SK-N-SH treated with all-trans-retinoic acid at 6 μM for 48 hours (cell line): Measurements from ENCODE around the gene RING1.

Source experiments
- ARNTL ChIP-seq: fragments of 450-650 bp; formaldehyde crosslinking; IDR thresholded peaks from 2 replicates; pipeline ENCODE4 v1.5.0; 2020; ENCODE audit warnings: low read depth, mild to moderate bottlenecking, moderate library complexity, borderline replicate concordance
- CSDC2 ChIP-seq: fragments of 250-450 bp; sonication (Bioruptor Pico); IDR thresholded peaks from 2 replicates; pipeline ENCODE4 v1.5.0; 2020; ENCODE audit warnings: mild to moderate bottlenecking, moderate library complexity
- OSR1 ChIP-seq: fragments of 250-450 bp; sonication (Bioruptor Pico); IDR thresholded peaks from 2 replicates; pipeline ENCODE4 v1.8.0; 2022; ENCODE audit warnings: moderate library complexity, mild to moderate bottlenecking, inconsistent platforms
- RARB ChIP-seq: fragments of 250-450 bp; sonication (Bioruptor Pico); IDR thresholded peaks from 2 replicates; pipeline ENCODE4 v1.8.0; 2021; ENCODE audit warnings: mild to moderate bottlenecking, moderate library complexity
- SNAI2 ChIP-seq: fragments of 250-450 bp; sonication (Bioruptor Pico); IDR thresholded peaks from 2 replicates; pipeline ENCODE4 v1.5.0; 2020; ENCODE audit warnings: mild to moderate bottlenecking, moderate library complexity
- TOX ChIP-seq: fragments of 250-450 bp; sonication (Bioruptor Pico); IDR thresholded peaks from 2 replicates; pipeline ENCODE4 v1.8.0; 2021; ENCODE audit warnings: mild to moderate bottlenecking, moderate library complexity, borderline replicate concordance
- ZFP3 ChIP-seq: fragments of 250-450 bp; sonication (Bioruptor Pico); IDR thresholded peaks from 2 replicates; pipeline ENCODE4 v1.5.0; 2020; ENCODE audit warnings: mild to moderate bottlenecking, moderate library complexity
- ZFP30 ChIP-seq: fragments of 450-650 bp; formaldehyde crosslinking; IDR thresholded peaks from 2 replicates; pipeline ENCODE4 v1.5.0; 2022; ENCODE audit warnings: mild to moderate bottlenecking, moderate library complexity
- ZNF70 ChIP-seq: fragments of 450-650 bp; formaldehyde crosslinking; IDR thresholded peaks from 2 replicates; pipeline ENCODE4 v1.5.0; 2020; ENCODE audit warnings: mild to moderate bottlenecking, moderate library complexity
- ZNF8 ChIP-seq: fragments of 450-650 bp; formaldehyde crosslinking; IDR thresholded peaks from 2 replicates; pipeline ENCODE4 v1.5.0; 2020; ENCODE audit warnings: mild to moderate bottlenecking, moderate library complexity
- TF ChIP-seq, protein P1 (sequence below): fragments of 250-450 bp; sonication (Bioruptor Pico); IDR thresholded peaks from 2 replicates; pipeline ENCODE4 v1.5.1; 2021; ENCODE audit warnings: mild to moderate bottlenecking, moderate library complexity
- TF ChIP-seq, protein P2 (sequence below): fragments of 250-450 bp; sonication (Bioruptor Pico); IDR thresholded peaks from 2 replicates; pipeline ENCODE4 v1.8.0; 2020; ENCODE audit warnings: mild to moderate bottlenecking, moderate library complexity, borderline replicate concordance
- TF ChIP-seq, protein P3 (sequence below): fragments of 250-450 bp; sonication (Bioruptor Pico); IDR thresholded peaks from 2 replicates; pipeline ENCODE4 v1.5.0; 2020; ENCODE audit warnings: mild to moderate bottlenecking, moderate library complexity
- TF ChIP-seq, protein P4 (sequence below): fragments of 250-450 bp; sonication (Bioruptor Pico); IDR thresholded peaks from 2 replicates; pipeline ENCODE4 v1.5.1; 2020; ENCODE audit warnings: low read depth, mild to moderate bottlenecking, moderate library complexity

DNA sequence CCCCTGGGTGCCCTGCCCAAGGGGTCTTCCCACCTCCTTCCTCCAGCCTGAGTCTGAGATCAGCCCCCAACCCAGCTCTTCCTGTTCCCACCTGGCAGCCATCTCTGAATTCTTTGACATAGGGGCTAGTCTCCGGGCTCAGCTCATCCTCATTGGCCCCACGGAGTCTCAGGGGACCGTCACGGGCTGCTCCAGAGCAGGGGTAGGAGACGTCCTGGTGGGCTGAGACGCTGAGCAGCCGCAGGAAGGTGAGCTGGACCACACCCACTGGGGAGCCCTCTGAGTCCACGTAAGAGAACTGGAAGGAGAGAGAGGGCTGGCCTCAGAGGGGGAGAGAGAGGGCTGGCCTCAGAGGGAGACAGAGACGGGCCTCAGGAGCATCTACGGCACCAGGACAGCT is 44.1 kb upstream of the RING1 start:
- TF ChIP-seq ZFP3 (CRISPR knock-in tag) (no peak), CSDC2 (CRISPR knock-in tag) (no peak), OSR1 (CRISPR knock-in tag) (no peak), ARNTL (CRISPR knock-in tag) (no peak), ZNF8 (CRISPR knock-in tag) (no peak), ZFP30 (CRISPR knock-in tag) (no peak), SNAI2 (CRISPR knock-in tag) (no peak), TOX (CRISPR knock-in tag) (no peak), ZNF70 (CRISPR knock-in tag) (no peak), RARB (CRISPR knock-in tag) (no peak)
- TF ChIP-seq, protein P1, sequence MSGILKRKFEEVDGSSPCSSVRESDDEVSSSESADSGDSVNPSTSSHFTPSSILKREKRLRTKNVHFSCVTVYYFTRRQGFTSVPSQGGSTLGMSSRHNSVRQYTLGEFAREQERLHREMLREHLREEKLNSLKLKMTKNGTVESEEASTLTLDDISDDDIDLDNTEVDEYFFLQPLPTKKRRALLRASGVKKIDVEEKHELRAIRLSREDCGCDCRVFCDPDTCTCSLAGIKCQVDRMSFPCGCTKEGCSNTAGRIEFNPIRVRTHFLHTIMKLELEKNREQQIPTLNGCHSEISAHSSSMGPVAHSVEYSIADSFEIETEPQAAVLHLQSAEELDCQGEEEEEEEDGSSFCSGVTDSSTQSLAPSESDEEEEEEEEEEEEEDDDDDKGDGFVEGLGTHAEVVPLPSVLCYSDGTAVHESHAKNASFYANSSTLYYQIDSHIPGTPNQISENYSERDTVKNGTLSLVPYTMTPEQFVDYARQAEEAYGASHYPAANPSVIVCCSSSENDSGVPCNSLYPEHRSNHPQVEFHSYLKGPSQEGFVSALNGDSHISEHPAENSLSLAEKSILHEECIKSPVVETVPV: no peak
- TF ChIP-seq, protein P2, sequence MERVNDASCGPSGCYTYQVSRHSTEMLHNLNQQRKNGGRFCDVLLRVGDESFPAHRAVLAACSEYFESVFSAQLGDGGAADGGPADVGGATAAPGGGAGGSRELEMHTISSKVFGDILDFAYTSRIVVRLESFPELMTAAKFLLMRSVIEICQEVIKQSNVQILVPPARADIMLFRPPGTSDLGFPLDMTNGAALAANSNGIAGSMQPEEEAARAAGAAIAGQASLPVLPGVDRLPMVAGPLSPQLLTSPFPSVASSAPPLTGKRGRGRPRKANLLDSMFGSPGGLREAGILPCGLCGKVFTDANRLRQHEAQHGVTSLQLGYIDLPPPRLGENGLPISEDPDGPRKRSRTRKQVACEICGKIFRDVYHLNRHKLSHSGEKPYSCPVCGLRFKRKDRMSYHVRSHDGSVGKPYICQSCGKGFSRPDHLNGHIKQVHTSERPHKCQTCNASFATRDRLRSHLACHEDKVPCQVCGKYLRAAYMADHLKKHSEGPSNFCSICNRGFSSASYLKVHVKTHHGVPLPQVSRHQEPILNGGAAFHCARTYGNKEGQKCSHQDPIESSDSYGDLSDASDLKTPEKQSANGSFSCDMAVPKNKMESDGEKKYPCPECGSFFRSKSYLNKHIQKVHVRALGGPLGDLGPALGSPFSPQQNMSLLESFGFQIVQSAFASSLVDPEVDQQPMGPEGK (CRISPR knock-in tag): no peak
- TF ChIP-seq, protein P3, sequence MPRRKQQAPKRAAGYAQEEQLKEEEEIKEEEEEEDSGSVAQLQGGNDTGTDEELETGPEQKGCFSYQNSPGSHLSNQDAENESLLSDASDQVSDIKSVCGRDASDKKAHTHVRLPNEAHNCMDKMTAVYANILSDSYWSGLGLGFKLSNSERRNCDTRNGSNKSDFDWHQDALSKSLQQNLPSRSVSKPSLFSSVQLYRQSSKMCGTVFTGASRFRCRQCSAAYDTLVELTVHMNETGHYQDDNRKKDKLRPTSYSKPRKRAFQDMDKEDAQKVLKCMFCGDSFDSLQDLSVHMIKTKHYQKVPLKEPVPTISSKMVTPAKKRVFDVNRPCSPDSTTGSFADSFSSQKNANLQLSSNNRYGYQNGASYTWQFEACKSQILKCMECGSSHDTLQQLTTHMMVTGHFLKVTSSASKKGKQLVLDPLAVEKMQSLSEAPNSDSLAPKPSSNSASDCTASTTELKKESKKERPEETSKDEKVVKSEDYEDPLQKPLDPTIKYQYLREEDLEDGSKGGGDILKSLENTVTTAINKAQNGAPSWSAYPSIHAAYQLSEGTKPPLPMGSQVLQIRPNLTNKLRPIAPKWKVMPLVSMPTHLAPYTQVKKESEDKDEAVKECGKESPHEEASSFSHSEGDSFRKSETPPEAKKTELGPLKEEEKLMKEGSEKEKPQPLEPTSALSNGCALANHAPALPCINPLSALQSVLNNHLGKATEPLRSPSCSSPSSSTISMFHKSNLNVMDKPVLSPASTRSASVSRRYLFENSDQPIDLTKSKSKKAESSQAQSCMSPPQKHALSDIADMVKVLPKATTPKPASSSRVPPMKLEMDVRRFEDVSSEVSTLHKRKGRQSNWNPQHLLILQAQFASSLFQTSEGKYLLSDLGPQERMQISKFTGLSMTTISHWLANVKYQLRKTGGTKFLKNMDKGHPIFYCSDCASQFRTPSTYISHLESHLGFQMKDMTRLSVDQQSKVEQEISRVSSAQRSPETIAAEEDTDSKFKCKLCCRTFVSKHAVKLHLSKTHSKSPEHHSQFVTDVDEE (CRISPR knock-in tag): no peak
- TF ChIP-seq, protein P4, sequence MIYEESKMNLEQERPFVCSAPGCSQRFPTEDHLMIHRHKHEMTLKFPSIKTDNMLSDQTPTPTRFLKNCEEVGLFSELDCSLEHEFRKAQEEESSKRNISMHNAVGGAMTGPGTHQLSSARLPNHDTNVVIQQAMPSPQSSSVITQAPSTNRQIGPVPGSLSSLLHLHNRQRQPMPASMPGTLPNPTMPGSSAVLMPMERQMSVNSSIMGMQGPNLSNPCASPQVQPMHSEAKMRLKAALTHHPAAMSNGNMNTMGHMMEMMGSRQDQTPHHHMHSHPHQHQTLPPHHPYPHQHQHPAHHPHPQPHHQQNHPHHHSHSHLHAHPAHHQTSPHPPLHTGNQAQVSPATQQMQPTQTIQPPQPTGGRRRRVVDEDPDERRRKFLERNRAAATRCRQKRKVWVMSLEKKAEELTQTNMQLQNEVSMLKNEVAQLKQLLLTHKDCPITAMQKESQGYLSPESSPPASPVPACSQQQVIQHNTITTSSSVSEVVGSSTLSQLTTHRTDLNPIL (CRISPR knock-in tag): no peak
